SH-SY5Y (cell line): ENCODE data around the gene UBE2N.

ENCODE experiments used
- GATA2 ChIP-seq: IDR thresholded peaks from 2 replicates; pipeline ENCODE4 v1.6.1; 2011; ENCODE audit warnings: mild to moderate bottlenecking, low read depth, low read length
- GATA3 ChIP-seq: IDR thresholded peaks from 2 replicates; pipeline ENCODE4 v1.6.1; 2011; ENCODE audit warnings: low read depth, mild to moderate bottlenecking, low read length, moderate library complexity

GRCh38 chr12:93460902-93461301 lies 19.2 kb upstream of the UBE2N start:
- no peak for TF ChIP-seq GATA3
- TF ChIP-seq GATA2 = no peak
